OCI-LY7 (cell line): ENCODE measurements around the gene DKK2. TPM values are rescaled to one million over a fixed set of nuclear protein-coding genes. Genes with fewer than 3 reads are reported as not detected.

ENCODE experiments used
- BruUV-seq: library from RNA; stranded (reverse); fragments of 400-500 nt; replicated peaks from 2 replicates; lab custom pipeline; 2021; lab: Mats Ljungman, UMichigan
- CTCF ChIA-PET: fragments of 300-600 bp; sonication (Branson Sonifier 250); formaldehyde crosslinking; loops from one replicate; lab custom pipeline; 2022; ENCODE audit warnings: antibody characterized with exemption; ENCODE audit not compliant: unreplicated experiment; lab: Charles Lee
- POLR2A ChIA-PET: fragments of 300-600 bp; sonication (Branson Sonifier 250); formaldehyde crosslinking; loops from one replicate; lab custom pipeline; 2022; ENCODE audit warnings: antibody characterized with exemption; lab: Charles Lee
- DNase-seq: peaks from one replicate; pipeline ENCODE4 v3.0.0-alpha.2; 2015; ENCODE audit warnings: low spot score
- H2AFZ ChIP-seq: fragments of 200-600 bp; sonication (generic), shearing (Covaris generic); 2 replicates; pipeline ENCODE4 v1.6.1; 2014; ENCODE audit warnings: mild to moderate bottlenecking, antibody characterized with exemption, low read length, moderate library complexity
- H3K27ac ChIP-seq: fragments of 200-600 bp; sonication (generic); 2 replicates; pipeline ENCODE4 v1.5.1; 2014; ENCODE audit warnings: mixed run types, low read depth, mild to moderate bottlenecking, moderate library complexity, low read length, inconsistent platforms; ENCODE audit not compliant: poor library complexity, severe bottlenecking
- H3K36me3 ChIP-seq: fragments of 200-600 bp; sonication (generic); 2 replicates; pipeline ENCODE4 v1.6.1; 2014; ENCODE audit warnings: mild to moderate bottlenecking, antibody characterized with exemption, low read length, moderate library complexity, mixed read lengths; ENCODE audit not compliant: insufficient read depth
- H3K4me1 ChIP-seq: fragments of 200-600 bp; sonication (generic); 2 replicates; pipeline ENCODE4 v1.5.1; 2014; ENCODE audit warnings: mild to moderate bottlenecking, low read length; ENCODE audit not compliant: insufficient read depth, poor library complexity, severe bottlenecking
- H3K4me2 ChIP-seq: fragments of 200-600 bp; sonication (generic); 2 replicates; pipeline ENCODE4 v1.6.1; 2014; ENCODE audit warnings: mild to moderate bottlenecking, low read length
- H3K4me3 ChIP-seq: fragments of 200-600 bp; sonication (generic); 2 replicates; pipeline ENCODE4 v1.5.1; 2014; ENCODE audit warnings: mild to moderate bottlenecking, low read depth, low read length; ENCODE audit not compliant: poor library complexity, severe bottlenecking
- H3K79me2 ChIP-seq: fragments of 200-600 bp; sonication (generic); 2 replicates; pipeline ENCODE4 v1.6.1; 2016; ENCODE audit warnings: low read depth, mild to moderate bottlenecking, low read length, moderate library complexity, mixed read lengths; ENCODE audit not compliant: insufficient read depth
- H3K9me2 ChIP-seq: fragments of 200-600 bp; sonication (generic); 2 replicates; pipeline ENCODE4 v1.6.1; 2016; ENCODE audit warnings: mild to moderate bottlenecking, low read length, mixed read lengths; ENCODE audit not compliant: insufficient read depth
- H3K9me3 ChIP-seq: fragments of 200-600 bp; sonication (generic); 2 replicates; pipeline ENCODE4 v1.6.1; 2014; ENCODE audit warnings: mild to moderate bottlenecking, mixed run types, low read length, mixed read lengths
- H4K20me1 ChIP-seq: fragments of 200-600 bp; sonication (generic); 2 replicates; pipeline ENCODE4 v1.6.1; 2014; ENCODE audit warnings: mild to moderate bottlenecking, antibody characterized with exemption, low read length, moderate library complexity, mixed read lengths; ENCODE audit not compliant: insufficient read depth
- CTCF ChIP-seq: fragments of 200-600 bp; sonication (generic); conservative IDR thresholded peaks from 2 replicates; pipeline ENCODE4 v1.5.1; 2014; ENCODE audit warnings: mild to moderate bottlenecking, antibody characterized with exemption, low read length, moderate library complexity, mixed read lengths
- EZH2phosphoT487 ChIP-seq: fragments of 200-600 bp; sonication (generic); IDR thresholded peaks from 2 replicates; pipeline ENCODE4 v1.6.1; 2018; ENCODE audit warnings: low read depth, borderline replicate concordance, mild to moderate bottlenecking, mixed run types, antibody characterized with exemption, low read length, moderate library complexity, mixed read lengths
- intact Hi-C: fragments of 100-400 bp; cut with micrococcal nuclease; formaldehyde crosslinking; loops from one replicate; pipeline ENCODE4 v1.10.0; 2022; ENCODE audit not compliant: unreplicated experiment
- total RNA-seq, 2 experiments: library from RNA; depleted of rRNA in 1 of 2; stranded (reverse); fragments of >200 nt in 1 of 2; shearing (Covaris generic) in 1 of 2; gene quantifications; 2 replicates each; pipeline ENCODE4 v1.2.3, GENCODE V29; 2014 to 2022

Gene DKK2
- total RNA-seq, 2 experiments from 2014 or later = not detected

- H2AFZ ChIP-seq = no peak overlapping the region
- CTCF ChIA-PET = no interaction called here
- no peak for DNase-seq
- H3K4me3 ChIP-seq = no peak overlapping the region
- POLR2A ChIA-PET = no interaction called here
- no peak for TF ChIP-seq EZH2phosphoT487
- no peak for TF ChIP-seq CTCF
- H3K36me3 ChIP-seq = no peaks in the 10 kb centered on the region
- H3K9me2 ChIP-seq = no peaks in the 10 kb centered on the region
- BruUV-seq = no TSS peak
- intact Hi-C loops = no loop called here
- no peaks in the 10 kb centered on the region for H4K20me1 ChIP-seq
- H3K79me2 ChIP-seq = no peaks in the 10 kb centered on the region
- no peak overlapping the region for H3K4me2 ChIP-seq
- H3K27ac ChIP-seq = no peak overlapping the region
- H3K9me3 ChIP-seq = no peaks in the 10 kb centered on the region
- H3K4me1 ChIP-seq = no peaks in the 10 kb centered on the region
Measured at GRCh38 chr4:106907216-106907615, 128.9 kb downstream of the DKK2 start.

DNA sequence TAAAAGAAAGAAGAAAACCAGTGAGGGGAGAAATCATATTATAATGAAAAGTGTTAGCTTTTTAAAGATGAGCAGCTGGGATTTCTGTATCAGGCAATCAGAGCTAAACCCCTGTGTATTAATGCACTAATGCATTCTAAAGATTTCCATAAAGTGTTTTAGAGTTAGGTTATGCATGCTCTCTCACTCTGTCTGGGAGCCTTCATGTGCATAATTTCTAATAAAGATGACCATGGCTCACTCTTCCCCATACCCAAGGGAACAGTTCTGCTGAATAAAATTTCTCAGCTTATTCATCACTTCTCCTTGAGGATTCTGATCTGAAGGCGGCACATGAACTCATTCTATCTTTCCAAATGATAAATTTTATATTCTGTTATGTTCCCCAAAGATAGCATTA lies 129.4 kb downstream of the DKK2 start:
- H3K9me3 ChIP-seq = no peaks in the 10 kb centered on the region
- no peak overlapping the region for H3K4me2 ChIP-seq
- no TSS peak for BruUV-seq
- no peaks in the 10 kb centered on the region for H3K9me2 ChIP-seq
- no peaks in the 10 kb centered on the region for H3K79me2 ChIP-seq
- H4K20me1 ChIP-seq = no peaks in the 10 kb centered on the region
- intact Hi-C loops = no loop called here
- H3K36me3 ChIP-seq = no peaks in the 10 kb centered on the region
- no peak overlapping the region for H3K4me3 ChIP-seq
- no peaks in the 10 kb centered on the region for H3K4me1 ChIP-seq
- no peak for DNase-seq
- no peak overlapping the region for H2AFZ ChIP-seq
- no peak overlapping the region for H3K27ac ChIP-seq
- CTCF ChIA-PET = no interaction called here
- POLR2A ChIA-PET = interaction anchor here (0.6 kb wide), 1 partner anchor 867 kb away, joined by 3 read pairs; no protein-coding TSS in a partner anchor
- TF ChIP-seq CTCF = no peak
- TF ChIP-seq EZH2phosphoT487 = no peak

GRCh38 chr4:106898621-106899230 lies 137.4 kb downstream of the DKK2 start:
- no peak overlapping the region for H3K27ac ChIP-seq
- H3K36me3 ChIP-seq = no peaks in the 10 kb centered on the region
- POLR2A ChIA-PET = interaction anchor here (0.7 kb wide), 1 partner anchor 1471 kb away, joined by 4 read pairs; no protein-coding TSS in a partner anchor
- no TSS peak for BruUV-seq
- CTCF ChIA-PET = no interaction called here
- peak; percentile 51 for DNase-seq
- intact Hi-C loops = loop anchor here (5.0 to 10.0 kb wide), 2 partner anchors 531 to 634 kb away; partner anchors contain the start of gene GIMD1
- H3K4me1 ChIP-seq = no peaks in the 10 kb centered on the region
- no peaks in the 10 kb centered on the region for H3K9me2 ChIP-seq
- no peaks in the 10 kb centered on the region for H3K79me2 ChIP-seq
- H3K4me2 ChIP-seq = no peak overlapping the region
- H4K20me1 ChIP-seq = no peaks in the 10 kb centered on the region
- no peak overlapping the region for H2AFZ ChIP-seq
- H3K9me3 ChIP-seq = no peaks in the 10 kb centered on the region
- TF ChIP-seq EZH2phosphoT487 = no peak
- TF ChIP-seq CTCF = peak; percentile 96
- no peak overlapping the region for H3K4me3 ChIP-seq
